HEK293 (cell line): ENCODE results near the gene AGXT.

Source experiments
- CTCF ChIA-PET: fragments of 350-600 bp; formaldehyde crosslinking; extraction: SDS; loops from one replicate; lab custom pipeline; 2021; ENCODE audit warnings: antibody characterized with exemption; lab: Yijun Ruan, JAX
- POLR2A ChIA-PET: fragments of 300-600 bp; formaldehyde crosslinking; extraction: SDS; loops from one replicate; lab custom pipeline; 2020; ENCODE audit warnings: antibody characterized with exemption, inconsistent platforms; lab: Yijun Ruan, JAX
- H3K27ac ChIP-seq: fragments of 200-500 bp; sonication (Bioruptor generic); 2 replicates; pipeline ENCODE4 v1.5.1; 2014; ENCODE audit warnings: low read depth, low read length, control low read depth, inconsistent platforms; ENCODE audit errors: extremely low read depth
- H3K36me3 ChIP-seq, 2 experiments: fragments of 200-500 bp in 1 of 2; sonication (Bioruptor generic) in 1 of 2; 1 replicate in 1 of 2; 2 replicates in 1 of 2; pipeline ENCODE4 v1.5.1; 2014 to 2017; ENCODE audit warnings: inconsistent platforms in 2 of 2, low read length in 2 of 2; ENCODE audit not compliant: control insufficient read depth in 2 of 2, insufficient read depth in 1 of 2
- H3K4me1 ChIP-seq: fragments of 200-500 bp; sonication (Bioruptor generic); 2 replicates; pipeline ENCODE4 v1.5.1; 2014; ENCODE audit warnings: mild to moderate bottlenecking, low read length, inconsistent platforms; ENCODE audit not compliant: control insufficient read depth, insufficient read depth
- H3K4me3 ChIP-seq: 2 replicates; pipeline ENCODE4 v1.5.1; 2011; ENCODE audit warnings: low read depth, mild to moderate bottlenecking, control low read depth, low read length, moderate library complexity
- H3K9me3 ChIP-seq: fragments of 200-500 bp; sonication (Bioruptor generic); 2 replicates; pipeline ENCODE4 v1.5.1; 2014; ENCODE audit warnings: low read depth, low read length, inconsistent platforms; ENCODE audit not compliant: control insufficient read depth, insufficient read depth
- GLI4 ChIP-seq: fragments of 450-650 bp; formaldehyde crosslinking; IDR thresholded peaks from 2 replicates; pipeline ENCODE4 v1.5.1; 2016; ENCODE audit warnings: missing biosample characterization, missing genetic modification characterization
- GLIS1 ChIP-seq: fragments of 450-650 bp; formaldehyde crosslinking; IDR thresholded peaks from 2 replicates; pipeline ENCODE4 v1.5.1; 2016; ENCODE audit warnings: missing biosample characterization, missing genetic modification characterization
- KLF1 ChIP-seq: fragments of 450-650 bp; formaldehyde crosslinking; IDR thresholded peaks from 2 replicates; pipeline ENCODE4 v1.5.1; 2016; ENCODE audit warnings: missing biosample characterization, missing genetic modification characterization
- KLF16 ChIP-seq: fragments of 450-650 bp; formaldehyde crosslinking; IDR thresholded peaks from 2 replicates; pipeline ENCODE4 v1.5.1; 2017; ENCODE audit warnings: missing biosample characterization, missing genetic modification characterization
- RBAK ChIP-seq: fragments of 450-650 bp; formaldehyde crosslinking; IDR thresholded peaks from 2 replicates; pipeline ENCODE4 v1.5.1; 2016; ENCODE audit warnings: missing biosample characterization, missing genetic modification characterization
- TRIM28 ChIP-seq: IDR thresholded peaks from 2 replicates; pipeline ENCODE4 v1.6.1; 2011; ENCODE audit warnings: low read length, control low read depth, borderline replicate concordance
- ZBTB1 ChIP-seq: fragments of 450-650 bp; formaldehyde crosslinking; IDR thresholded peaks from 2 replicates; pipeline ENCODE4 v1.5.1; 2016; ENCODE audit warnings: missing biosample characterization, missing genetic modification characterization
- ZFP3 ChIP-seq: fragments of 450-650 bp; formaldehyde crosslinking; IDR thresholded peaks from 2 replicates; pipeline ENCODE4 v1.5.1; 2016; ENCODE audit warnings: low read depth, missing biosample characterization, missing genetic modification characterization
- ZFP37 ChIP-seq: fragments of 450-650 bp; formaldehyde crosslinking; IDR thresholded peaks from 2 replicates; pipeline ENCODE4 v1.5.1; 2016; ENCODE audit warnings: missing biosample characterization, missing genetic modification characterization
- ZNF133 ChIP-seq: fragments of 450-650 bp; formaldehyde crosslinking; IDR thresholded peaks from 2 replicates; pipeline ENCODE4 v1.5.1; 2016; ENCODE audit warnings: missing biosample characterization, missing genetic modification characterization
- ZNF138 ChIP-seq: fragments of 450-650 bp; formaldehyde crosslinking; IDR thresholded peaks from 2 replicates; pipeline ENCODE4 v1.5.1; 2016; ENCODE audit warnings: missing biosample characterization, missing genetic modification characterization, borderline replicate concordance
- ZNF140 ChIP-seq: fragments of 450-650 bp; formaldehyde crosslinking; IDR thresholded peaks from 2 replicates; pipeline ENCODE4 v1.5.1; 2016; ENCODE audit warnings: missing biosample characterization, missing genetic modification characterization
- ZNF146 ChIP-seq: fragments of 450-650 bp; formaldehyde crosslinking; IDR thresholded peaks from 2 replicates; pipeline ENCODE4 v1.5.1; 2016; ENCODE audit warnings: missing biosample characterization, missing genetic modification characterization
- ZNF16 ChIP-seq: fragments of 450-650 bp; formaldehyde crosslinking; IDR thresholded peaks from 2 replicates; pipeline ENCODE4 v1.5.1; 2016; ENCODE audit warnings: low read depth, missing biosample characterization, missing genetic modification characterization
- ZNF214 ChIP-seq: fragments of 450-650 bp; formaldehyde crosslinking; IDR thresholded peaks from 2 replicates; pipeline ENCODE4 v1.5.1; 2017; ENCODE audit warnings: missing biosample characterization, mild to moderate bottlenecking, missing genetic modification characterization, borderline replicate concordance
- ZNF223 ChIP-seq: fragments of 450-650 bp; formaldehyde crosslinking; IDR thresholded peaks from 2 replicates; pipeline ENCODE4 v1.5.1; 2016; ENCODE audit warnings: missing biosample characterization, missing genetic modification characterization
- ZNF311 ChIP-seq: fragments of 450-650 bp; formaldehyde crosslinking; IDR thresholded peaks from 2 replicates; pipeline ENCODE4 v1.5.1; 2017; ENCODE audit warnings: missing biosample characterization, missing genetic modification characterization, borderline replicate concordance
- ZNF596 ChIP-seq: fragments of 450-650 bp; IDR thresholded peaks from 2 replicates; pipeline ENCODE4 v1.5.0; 2018; ENCODE audit warnings: missing biosample characterization, mild to moderate bottlenecking, missing genetic modification characterization, moderate library complexity
- ZSCAN30 ChIP-seq: fragments of 450-650 bp; IDR thresholded peaks from 2 replicates; pipeline ENCODE4 v1.5.1; 2018; ENCODE audit warnings: missing biosample characterization, mild to moderate bottlenecking, missing genetic modification characterization, moderate library complexity
- TF ChIP-seq, protein P1 (sequence below): fragments of 450-650 bp; formaldehyde crosslinking; IDR thresholded peaks from 2 replicates; pipeline ENCODE4 v1.5.1; 2016; ENCODE audit warnings: missing biosample characterization, missing genetic modification characterization
- TF ChIP-seq, protein P2 (sequence below): fragments of 450-650 bp; formaldehyde crosslinking; IDR thresholded peaks from 2 replicates; pipeline ENCODE4 v1.5.1; 2017; ENCODE audit warnings: missing biosample characterization, missing genetic modification characterization
- TF ChIP-seq, protein P3 (sequence below): fragments of 450-650 bp; formaldehyde crosslinking; IDR thresholded peaks from 2 replicates; pipeline ENCODE4 v1.5.1; 2017; ENCODE audit warnings: missing biosample characterization, missing genetic modification characterization
- TF ChIP-seq, protein P4 (sequence below): fragments of 450-650 bp; formaldehyde crosslinking; IDR thresholded peaks from 2 replicates; pipeline ENCODE4 v1.5.1; 2016; ENCODE audit warnings: missing biosample characterization, missing genetic modification characterization

Gene AGXT

DNA sequence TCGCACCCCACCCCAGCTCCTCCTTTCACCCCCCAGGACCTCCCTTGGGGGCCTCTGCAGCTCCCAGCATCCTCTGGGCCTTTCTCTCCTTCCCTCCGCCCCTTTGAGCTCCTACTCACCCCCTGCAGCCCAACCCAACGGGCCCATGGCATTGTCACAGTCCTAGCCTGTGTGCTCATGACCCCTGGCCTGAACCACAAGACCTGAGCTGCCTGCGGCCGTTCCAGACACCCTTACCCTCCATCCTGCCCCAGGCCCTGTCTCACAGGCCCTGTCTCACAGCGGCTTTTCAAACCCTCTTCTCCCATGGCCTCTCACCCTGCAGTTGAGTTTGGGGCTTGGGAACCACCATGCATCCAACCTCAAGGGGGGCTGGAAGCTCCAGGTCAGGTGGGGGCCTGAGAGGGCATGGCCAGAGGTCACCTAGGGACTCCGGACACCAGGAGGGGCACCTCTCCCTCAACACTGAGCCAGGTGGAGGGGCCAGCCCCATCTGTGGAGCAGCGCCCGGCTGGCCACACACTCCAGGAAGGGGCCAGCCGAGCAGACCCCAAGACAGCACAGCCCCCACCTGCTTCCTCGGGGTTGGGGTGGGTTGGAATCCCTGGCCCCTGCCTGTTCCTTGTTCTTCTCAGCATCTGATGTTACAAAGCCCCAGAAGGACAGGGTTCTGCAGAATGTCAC lies 20.4 kb downstream of the AGXT start:
- CTCF ChIA-PET = interaction anchor here (1.1 kb wide), 1 partner anchor 25 kb away, joined by 3 read pairs; no protein-coding TSS in a partner anchor
- Histone ChIP-seq H3K27ac (no peak overlapping the region), H3K36me3 (no peaks in the 10 kb centered on the region), H3K4me3 (no peak overlapping the region), H3K9me3 (no peaks in the 10 kb centered on the region), H3K4me1 (no peaks in the 10 kb centered on the region)
- TF ChIP-seq ZBTB1 (tag by site-specific recombination) (no peak), ZFP3 (tag by site-specific recombination) (peak; percentile 61; the same call in 1 of the 2 replicates), GLIS1 (peak; percentile 83), ZSCAN30 (tag by site-specific recombination) (no peak)
- TF ChIP-seq, protein P1, sequence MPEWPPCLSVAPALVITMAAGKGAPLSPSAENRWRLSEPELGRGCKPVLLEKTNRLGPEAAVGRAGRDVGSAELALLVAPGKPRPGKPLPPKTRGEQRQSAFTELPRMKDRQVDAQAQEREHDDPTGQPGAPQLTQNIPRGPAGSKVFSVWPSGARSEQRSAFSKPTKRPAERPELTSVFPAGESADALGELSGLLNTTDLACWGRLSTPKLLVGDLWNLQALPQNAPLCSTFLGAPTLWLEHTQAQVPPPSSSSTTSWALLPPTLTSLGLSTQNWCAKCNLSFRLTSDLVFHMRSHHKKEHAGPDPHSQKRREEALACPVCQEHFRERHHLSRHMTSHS (tag by site-specific recombination) = no peak
- POLR2A ChIA-PET = no interaction called here

- POLR2A ChIA-PET = no interaction called here
- CTCF ChIA-PET = interaction anchor here (2.2 kb wide), 1 partner anchor 25 kb away, joined by 7 read pairs; no protein-coding TSS in a partner anchor
Observed at GRCh38 chr2:240889601-240890560, 21.3 kb downstream of the AGXT start.

DNA sequence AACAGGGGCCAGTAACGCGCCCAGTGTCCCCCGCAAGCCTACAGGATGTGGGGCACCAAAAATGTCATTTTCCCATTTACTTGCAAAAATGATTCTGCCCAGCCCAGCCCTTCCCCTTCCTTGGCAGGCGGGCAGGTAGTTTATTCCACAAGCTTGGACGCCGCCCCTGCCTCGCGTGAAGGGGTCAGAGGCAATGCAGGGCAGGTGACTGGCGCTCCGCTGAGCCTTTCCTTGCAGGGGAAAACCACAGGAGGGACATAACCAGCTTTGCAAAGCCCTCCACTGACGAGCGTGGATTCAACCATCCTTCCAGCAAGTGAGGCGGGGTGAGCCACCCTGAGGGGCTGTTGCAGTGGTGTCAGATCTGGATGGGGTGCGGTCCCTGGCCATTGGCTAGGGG lies 22.1 kb downstream of the AGXT start:
- CTCF ChIA-PET = interaction anchor here (2.2 kb wide), 1 partner anchor 24 kb away, joined by 7 read pairs; no protein-coding TSS in a partner anchor
- no peaks in the 10 kb centered on the region for H3K9me3 ChIP-seq
- POLR2A ChIA-PET = no interaction called here
- H3K27ac ChIP-seq = no peak overlapping the region
- H3K36me3 ChIP-seq = no peaks in the 10 kb centered on the region
- no peak overlapping the region for H3K4me3 ChIP-seq
- no peaks in the 10 kb centered on the region for H3K4me1 ChIP-seq
- TF ChIP-seq RBAK = no peak
- TF ChIP-seq ZNF140 (tag by site-specific recombination) = no peak
- TF ChIP-seq, protein P1 (tag by site-specific recombination) = no peak
- TF ChIP-seq ZNF133 (tag by site-specific recombination) = no peak
- no peak for TF ChIP-seq ZNF596
- TF ChIP-seq ZNF138 (tag by site-specific recombination) = no peak
- TF ChIP-seq, protein P2, sequence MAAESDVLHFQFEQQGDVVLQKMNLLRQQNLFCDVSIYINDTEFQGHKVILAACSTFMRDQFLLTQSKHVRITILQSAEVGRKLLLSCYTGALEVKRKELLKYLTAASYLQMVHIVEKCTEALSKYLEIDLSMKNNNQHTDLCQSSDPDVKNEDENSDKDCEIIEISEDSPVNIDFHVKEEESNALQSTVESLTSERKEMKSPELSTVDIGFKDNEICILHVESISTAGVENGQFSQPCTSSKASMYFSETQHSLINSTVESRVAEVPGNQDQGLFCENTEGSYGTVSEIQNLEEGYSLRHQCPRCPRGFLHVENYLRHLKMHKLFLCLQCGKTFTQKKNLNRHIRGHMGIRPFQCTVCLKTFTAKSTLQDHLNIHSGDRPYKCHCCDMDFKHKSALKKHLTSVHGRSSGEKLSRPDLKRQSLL (tag by site-specific recombination) = no peak
- no peak for TF ChIP-seq ZNF214 (tag by site-specific recombination)
- no peak for TF ChIP-seq ZNF223 (tag by site-specific recombination)
- TF ChIP-seq GLI4 (tag by site-specific recombination) = no peak
- TF ChIP-seq KLF16 = no peak
- TF ChIP-seq, protein P3, sequence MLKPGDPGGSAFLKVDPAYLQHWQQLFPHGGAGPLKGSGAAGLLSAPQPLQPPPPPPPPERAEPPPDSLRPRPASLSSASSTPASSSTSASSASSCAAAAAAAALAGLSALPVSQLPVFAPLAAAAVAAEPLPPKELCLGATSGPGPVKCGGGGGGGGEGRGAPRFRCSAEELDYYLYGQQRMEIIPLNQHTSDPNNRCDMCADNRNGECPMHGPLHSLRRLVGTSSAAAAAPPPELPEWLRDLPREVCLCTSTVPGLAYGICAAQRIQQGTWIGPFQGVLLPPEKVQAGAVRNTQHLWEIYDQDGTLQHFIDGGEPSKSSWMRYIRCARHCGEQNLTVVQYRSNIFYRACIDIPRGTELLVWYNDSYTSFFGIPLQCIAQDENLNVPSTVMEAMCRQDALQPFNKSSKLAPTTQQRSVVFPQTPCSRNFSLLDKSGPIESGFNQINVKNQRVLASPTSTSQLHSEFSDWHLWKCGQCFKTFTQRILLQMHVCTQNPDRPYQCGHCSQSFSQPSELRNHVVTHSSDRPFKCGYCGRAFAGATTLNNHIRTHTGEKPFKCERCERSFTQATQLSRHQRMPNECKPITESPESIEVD (tag by site-specific recombination) = no peak
- no peak for TF ChIP-seq TRIM28
- no peak for TF ChIP-seq ZNF16 (tag by site-specific recombination)
- no peak for TF ChIP-seq ZNF146 (tag by site-specific recombination)

More at GRCh38 chr2:240889601-240890560, 21.3 kb downstream of the AGXT start:
- H3K4me1 ChIP-seq = no peaks in the 10 kb centered on the region
- no peak overlapping the region for H3K27ac ChIP-seq
- H3K4me3 ChIP-seq = no peak overlapping the region
- no peaks in the 10 kb centered on the region for H3K36me3 ChIP-seq
- TF ChIP-seq, protein P4, sequence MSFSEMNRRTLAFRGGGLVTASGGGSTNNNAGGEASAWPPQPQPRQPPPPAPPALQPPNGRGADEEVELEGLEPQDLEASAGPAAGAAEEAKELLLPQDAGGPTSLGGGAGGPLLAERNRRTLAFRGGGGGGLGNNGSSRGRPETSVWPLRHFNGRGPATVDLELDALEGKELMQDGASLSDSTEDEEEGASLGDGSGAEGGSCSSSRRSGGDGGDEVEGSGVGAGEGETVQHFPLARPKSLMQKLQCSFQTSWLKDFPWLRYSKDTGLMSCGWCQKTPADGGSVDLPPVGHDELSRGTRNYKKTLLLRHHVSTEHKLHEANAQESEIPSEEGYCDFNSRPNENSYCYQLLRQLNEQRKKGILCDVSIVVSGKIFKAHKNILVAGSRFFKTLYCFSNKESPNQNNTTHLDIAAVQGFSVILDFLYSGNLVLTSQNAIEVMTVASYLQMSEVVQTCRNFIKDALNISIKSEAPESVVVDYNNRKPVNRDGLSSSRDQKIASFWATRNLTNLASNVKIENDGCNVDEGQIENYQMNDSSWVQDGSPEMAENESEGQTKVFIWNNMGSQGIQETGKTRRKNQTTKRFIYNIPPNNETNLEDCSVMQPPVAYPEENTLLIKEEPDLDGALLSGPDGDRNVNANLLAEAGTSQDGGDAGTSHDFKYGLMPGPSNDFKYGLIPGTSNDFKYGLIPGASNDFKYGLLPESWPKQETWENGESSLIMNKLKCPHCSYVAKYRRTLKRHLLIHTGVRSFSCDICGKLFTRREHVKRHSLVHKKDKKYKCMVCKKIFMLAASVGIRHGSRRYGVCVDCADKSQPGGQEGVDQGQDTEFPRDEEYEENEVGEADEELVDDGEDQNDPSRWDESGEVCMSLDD = no peak
- TF ChIP-seq ZFP37 (tag by site-specific recombination) = no peak
- peak; percentile 70 for TF ChIP-seq KLF1 (tag by site-specific recombination)
- TF ChIP-seq ZNF311 = no peak
- TF ChIP-seq, all 188 proteins: peak for 1
- no peaks in the 10 kb centered on the region for H3K9me3 ChIP-seq
